ENCODE measurements around the gene NLRP9. TPM values are rescaled to one million over a fixed set of nuclear protein-coding genes. Genes with fewer than 3 reads are reported as not detected.

NLRP9 gene
- not detected in 2 replicates for total RNA-seq
- polyA plus RNA-seq: not detected in 2 replicates
- not detected in 2 replicates for polyA plus RNA-seq (2012)
- polyA minus RNA-seq (ENCODE audit: low replicate concordance): not detected in 2 replicates

- H3K36me3 ChIP-seq (ENCODE audit: control insufficient read depth, insufficient read depth, low read length): no peaks in the 10 kb centered on the region
- no peak within 1 kb of the TSS for H3K4me3 ChIP-seq (replicated peaks in 1 of 4; ENCODE audit: control extremely low read depth in 1 of 4, insufficient read depth in 1 of 4, low read depth in 3 of 4, low read length in 4 of 4)
- no peaks in the 10 kb centered on the region for H3K27me3 ChIP-seq (ENCODE audit: control insufficient read depth, insufficient read depth, low read length)
- no peak for DNase-seq (ENCODE audit: low read depth in 2 of 2)
- H3K79me2 ChIP-seq (ENCODE audit: control insufficient read depth, insufficient read depth, low read length): no peaks in the 10 kb centered on the region
- no peak within 1 kb of the TSS for H3K9ac ChIP-seq (ENCODE audit: insufficient read depth, low read length)
- no peaks in the 10 kb centered on the region for H3K9me3 ChIP-seq (ENCODE audit: control insufficient read depth, insufficient read depth, low read depth, low read length)
- TF ChIP-seq, protein P1, sequence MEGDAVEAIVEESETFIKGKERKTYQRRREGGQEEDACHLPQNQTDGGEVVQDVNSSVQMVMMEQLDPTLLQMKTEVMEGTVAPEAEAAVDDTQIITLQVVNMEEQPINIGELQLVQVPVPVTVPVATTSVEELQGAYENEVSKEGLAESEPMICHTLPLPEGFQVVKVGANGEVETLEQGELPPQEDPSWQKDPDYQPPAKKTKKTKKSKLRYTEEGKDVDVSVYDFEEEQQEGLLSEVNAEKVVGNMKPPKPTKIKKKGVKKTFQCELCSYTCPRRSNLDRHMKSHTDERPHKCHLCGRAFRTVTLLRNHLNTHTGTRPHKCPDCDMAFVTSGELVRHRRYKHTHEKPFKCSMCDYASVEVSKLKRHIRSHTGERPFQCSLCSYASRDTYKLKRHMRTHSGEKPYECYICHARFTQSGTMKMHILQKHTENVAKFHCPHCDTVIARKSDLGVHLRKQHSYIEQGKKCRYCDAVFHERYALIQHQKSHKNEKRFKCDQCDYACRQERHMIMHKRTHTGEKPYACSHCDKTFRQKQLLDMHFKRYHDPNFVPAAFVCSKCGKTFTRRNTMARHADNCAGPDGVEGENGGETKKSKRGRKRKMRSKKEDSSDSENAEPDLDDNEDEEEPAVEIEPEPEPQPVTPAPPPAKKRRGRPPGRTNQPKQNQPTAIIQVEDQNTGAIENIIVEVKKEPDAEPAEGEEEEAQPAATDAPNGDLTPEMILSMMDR (conservative IDR thresholded peaks at IDR 0.05 in 1 of 2, IDR thresholded peaks at IDR 0.05 in 1 of 2; ENCODE audit: low read depth in 1 of 2, low read length in 2 of 2): no peak
- no peak for TF ChIP-seq EZH2 (IDR thresholded peaks at IDR 0.05; ENCODE audit: low read length, missing control alignments)
- no peaks in the 10 kb centered on the region for H3K4me1 ChIP-seq (ENCODE audit: control insufficient read depth, extremely low read depth, insufficient read depth, low read length)
- no peak within 1 kb of the TSS for H2AFZ ChIP-seq (ENCODE audit: low read length)
- H3K27ac ChIP-seq (ENCODE audit: insufficient read depth, low read length): no peak within 1 kb of the TSS
- H3K4me2 ChIP-seq (ENCODE audit: extremely low read depth, insufficient read depth, low read length): no peak within 1 kb of the TSS
- H4K20me1 ChIP-seq (ENCODE audit: control insufficient read depth, extremely low read depth, insufficient read depth, low read length): no peaks in the 10 kb centered on the region
Observed at GRCh38 chr19:55738302-55738701, at the start of gene NLRP9. Gene NLRP9 (minus strand): TSS chr19:55738402. CDS start chr19:55738374, 28 bp downstream.

DNA sequence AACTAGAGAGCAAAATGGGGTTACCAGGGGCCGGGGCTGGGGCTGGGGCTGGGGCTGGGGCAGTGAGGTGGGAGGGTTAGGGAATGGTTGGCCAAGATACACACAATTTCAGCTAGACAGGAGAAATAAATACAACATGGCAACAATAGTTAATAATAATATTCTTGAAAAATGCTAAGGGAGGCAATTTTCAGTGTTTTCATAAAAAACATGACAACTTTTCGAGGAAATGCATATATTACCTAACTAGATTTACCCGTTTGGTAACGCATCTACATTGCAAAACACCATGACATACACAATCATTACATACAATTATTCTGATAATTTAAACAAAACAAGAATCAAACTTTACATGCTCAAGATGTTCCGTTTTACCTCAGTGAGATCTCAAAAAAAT is 42.9 kb upstream of the NLRP9 start:
- H3K79me2 ChIP-seq (ENCODE audit: control insufficient read depth, insufficient read depth, low read length): no peaks in the 10 kb centered on the region
- H3K9ac ChIP-seq (ENCODE audit: insufficient read depth, low read length): no peak overlapping the region
- no peak overlapping the region for H3K4me2 ChIP-seq (ENCODE audit: extremely low read depth, insufficient read depth, low read length)
- no peak for DNase-seq (ENCODE audit: low read depth in 2 of 2)
- no peak overlapping the region for H2AFZ ChIP-seq (ENCODE audit: low read length)
- no peaks in the 10 kb centered on the region for H3K4me1 ChIP-seq (ENCODE audit: control insufficient read depth, extremely low read depth, insufficient read depth, low read length)
- no peaks in the 10 kb centered on the region for H4K20me1 ChIP-seq (ENCODE audit: control insufficient read depth, extremely low read depth, insufficient read depth, low read length)
- no peaks in the 10 kb centered on the region for H3K27me3 ChIP-seq (ENCODE audit: control insufficient read depth, insufficient read depth, low read length)
- H3K9me3 ChIP-seq (ENCODE audit: control insufficient read depth, insufficient read depth, low read depth, low read length): no peaks in the 10 kb centered on the region
- H3K4me3 ChIP-seq (replicated peaks in 1 of 4; ENCODE audit: control extremely low read depth in 1 of 4, insufficient read depth in 1 of 4, low read depth in 3 of 4, low read length in 4 of 4): no peak overlapping the region
- TF ChIP-seq EZH2 (IDR thresholded peaks at IDR 0.05; ENCODE audit: low read length, missing control alignments): no peak
- TF ChIP-seq, protein P1 (conservative IDR thresholded peaks at IDR 0.05 in 1 of 2, IDR thresholded peaks at IDR 0.05 in 1 of 2; ENCODE audit: low read depth in 1 of 2, low read length in 2 of 2): no peak
- H3K27ac ChIP-seq (ENCODE audit: insufficient read depth, low read length): no peak overlapping the region
- H3K36me3 ChIP-seq (ENCODE audit: control insufficient read depth, insufficient read depth, low read length): no peaks in the 10 kb centered on the region

DNA sequence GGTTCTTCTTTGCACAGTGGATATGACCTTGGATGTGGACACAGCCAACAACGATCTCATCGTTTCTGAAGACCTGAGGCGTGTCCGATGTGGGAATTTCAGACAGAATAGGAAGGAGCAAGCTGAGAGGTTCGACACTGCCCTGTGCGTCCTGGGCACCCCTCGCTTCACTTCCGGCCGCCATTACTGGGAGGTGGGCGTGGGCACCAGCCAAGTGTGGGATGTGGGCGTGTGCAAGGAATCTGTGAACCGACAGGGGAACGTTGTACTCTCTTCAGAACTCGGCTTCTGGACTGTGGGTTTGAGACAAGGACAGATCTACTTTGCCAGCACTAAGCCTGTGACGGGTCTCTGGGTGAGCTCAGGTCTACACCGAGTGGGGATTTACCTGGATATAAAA is 40.1 kb upstream of the NLRP9 start:
- no peak overlapping the region for H2AFZ ChIP-seq (ENCODE audit: low read length)
- no peaks in the 10 kb centered on the region for H3K4me1 ChIP-seq (ENCODE audit: control insufficient read depth, extremely low read depth, insufficient read depth, low read length)
- TF ChIP-seq, protein P1 (conservative IDR thresholded peaks at IDR 0.05 in 1 of 2, IDR thresholded peaks at IDR 0.05 in 1 of 2; ENCODE audit: low read depth in 1 of 2, low read length in 2 of 2): no peak
- TF ChIP-seq EZH2 (IDR thresholded peaks at IDR 0.05; ENCODE audit: low read length, missing control alignments): no peak
- no peak for DNase-seq (ENCODE audit: low read depth in 2 of 2)
- H3K27ac ChIP-seq (ENCODE audit: insufficient read depth, low read length): no peak overlapping the region
- no peaks in the 10 kb centered on the region for H3K36me3 ChIP-seq (ENCODE audit: control insufficient read depth, insufficient read depth, low read length)
- H3K4me2 ChIP-seq (ENCODE audit: extremely low read depth, insufficient read depth, low read length): no peak overlapping the region
- no peak overlapping the region for H3K4me3 ChIP-seq (replicated peaks in 1 of 4; ENCODE audit: control extremely low read depth in 1 of 4, insufficient read depth in 1 of 4, low read depth in 3 of 4, low read length in 4 of 4)
- no peak overlapping the region for H3K9ac ChIP-seq (ENCODE audit: insufficient read depth, low read length)
- no peaks in the 10 kb centered on the region for H4K20me1 ChIP-seq (ENCODE audit: control insufficient read depth, extremely low read depth, insufficient read depth, low read length)
- no peaks in the 10 kb centered on the region for H3K27me3 ChIP-seq (ENCODE audit: control insufficient read depth, insufficient read depth, low read length)
- H3K79me2 ChIP-seq (ENCODE audit: control insufficient read depth, insufficient read depth, low read length): no peaks in the 10 kb centered on the region
- H3K9me3 ChIP-seq (ENCODE audit: control insufficient read depth, insufficient read depth, low read depth, low read length): no peaks in the 10 kb centered on the region

Data from fibroblast of lung (primary cell).